ENCODE data around the gene SCN5A. TPM values are rescaled to one million over a fixed set of nuclear protein-coding genes. Genes with fewer than 3 reads are reported as not detected.
A peak's percentile ranks its signal among the peaks of the same experiment; 100 is the strongest.

The SCN5A gene
- total RNA-seq, 1 donor from 2014 or later, result 2.7 TPM

- intact Hi-C loops (cut with DNase I), result no loop called here
- DNase-seq (ENCODE audit: low spot score), result peak; percentile 49
- ATAC-seq, result no peak
Measured at GRCh38 chr3:38586546-38587520, 62.7 kb downstream of the SCN5A start.

DNA sequence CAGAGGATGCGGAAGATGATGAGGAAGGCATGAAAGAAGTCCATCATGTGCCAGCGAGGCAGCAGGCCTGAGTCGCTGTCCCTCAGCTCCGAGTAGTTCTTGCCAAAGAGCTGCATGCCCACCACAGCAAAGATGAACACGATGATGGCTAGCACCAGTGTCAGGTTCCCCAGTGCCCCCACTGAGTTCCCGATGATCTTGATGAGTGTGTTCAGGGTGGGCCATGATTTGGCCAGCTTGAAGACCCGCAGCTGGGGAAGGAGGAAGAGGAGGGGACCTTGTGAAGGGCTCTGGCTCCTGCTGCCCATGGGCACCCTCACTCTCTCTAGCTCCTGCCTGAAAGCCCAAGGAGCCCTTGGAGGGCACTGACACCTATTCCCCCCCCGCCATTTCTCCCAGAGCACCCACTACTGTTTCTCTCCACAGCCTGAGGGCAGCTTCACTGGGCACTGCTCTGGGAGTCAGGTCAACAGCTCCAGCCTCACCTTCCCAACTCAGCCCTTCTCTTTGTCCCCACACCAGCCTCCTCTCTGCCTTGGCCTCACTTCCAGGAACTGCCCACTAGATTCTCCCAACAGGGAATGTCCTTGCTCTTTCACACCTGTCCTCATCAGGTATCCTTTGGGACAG, 63.6 kb downstream of the SCN5A start:
- intact Hi-C loops (cut with DNase I), result no loop called here
- DNase-seq (ENCODE audit: low spot score) (peak; percentile 34), ATAC-seq (no peak)

GRCh38 chr3:38583688-38584087, 65.8 kb downstream of the SCN5A start:
- intact Hi-C loops (cut with DNase I), result no loop called here
- DNase-seq (ENCODE audit: low spot score) (no peak), ATAC-seq (no peak)

- intact Hi-C loops (cut with DNase I), result no loop called here
- DNase-seq (ENCODE audit: low spot score), result peak; percentile 53
- no peak for ATAC-seq
Measured at GRCh38 chr3:38582941-38583645, 66.4 kb downstream of the SCN5A start.

- no peak for ATAC-seq
- DNase-seq (ENCODE audit: low spot score), result no peak
- intact Hi-C loops (cut with DNase I), result no loop called here
Measured at GRCh38 chr3:38582316-38582715, 67.2 kb downstream of the SCN5A start.

DNA sequence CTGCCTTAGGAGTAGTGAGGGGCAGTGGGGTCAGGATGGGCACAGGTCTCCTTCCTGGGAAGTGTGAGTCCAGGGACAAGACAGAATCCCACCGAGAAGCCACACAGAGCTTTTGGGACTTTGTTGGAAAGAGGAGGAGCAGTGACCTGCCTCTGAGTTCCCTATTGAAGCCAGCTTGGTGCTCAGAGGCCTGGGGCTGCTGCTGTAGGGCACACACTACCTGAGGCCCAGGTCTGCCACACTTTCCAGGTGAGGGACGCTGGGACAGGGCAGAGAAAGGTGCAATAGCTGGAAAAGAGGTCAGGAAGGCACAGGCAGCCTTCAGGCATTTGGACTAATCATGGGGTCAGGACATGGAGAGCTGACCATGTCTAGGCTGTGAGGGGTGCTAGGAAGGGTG, 67.7 kb downstream of the SCN5A start:
- ATAC-seq (no peak), DNase-seq (ENCODE audit: low spot score) (peak; percentile 15)
- intact Hi-C loops (cut with DNase I), result no loop called here

DNA sequence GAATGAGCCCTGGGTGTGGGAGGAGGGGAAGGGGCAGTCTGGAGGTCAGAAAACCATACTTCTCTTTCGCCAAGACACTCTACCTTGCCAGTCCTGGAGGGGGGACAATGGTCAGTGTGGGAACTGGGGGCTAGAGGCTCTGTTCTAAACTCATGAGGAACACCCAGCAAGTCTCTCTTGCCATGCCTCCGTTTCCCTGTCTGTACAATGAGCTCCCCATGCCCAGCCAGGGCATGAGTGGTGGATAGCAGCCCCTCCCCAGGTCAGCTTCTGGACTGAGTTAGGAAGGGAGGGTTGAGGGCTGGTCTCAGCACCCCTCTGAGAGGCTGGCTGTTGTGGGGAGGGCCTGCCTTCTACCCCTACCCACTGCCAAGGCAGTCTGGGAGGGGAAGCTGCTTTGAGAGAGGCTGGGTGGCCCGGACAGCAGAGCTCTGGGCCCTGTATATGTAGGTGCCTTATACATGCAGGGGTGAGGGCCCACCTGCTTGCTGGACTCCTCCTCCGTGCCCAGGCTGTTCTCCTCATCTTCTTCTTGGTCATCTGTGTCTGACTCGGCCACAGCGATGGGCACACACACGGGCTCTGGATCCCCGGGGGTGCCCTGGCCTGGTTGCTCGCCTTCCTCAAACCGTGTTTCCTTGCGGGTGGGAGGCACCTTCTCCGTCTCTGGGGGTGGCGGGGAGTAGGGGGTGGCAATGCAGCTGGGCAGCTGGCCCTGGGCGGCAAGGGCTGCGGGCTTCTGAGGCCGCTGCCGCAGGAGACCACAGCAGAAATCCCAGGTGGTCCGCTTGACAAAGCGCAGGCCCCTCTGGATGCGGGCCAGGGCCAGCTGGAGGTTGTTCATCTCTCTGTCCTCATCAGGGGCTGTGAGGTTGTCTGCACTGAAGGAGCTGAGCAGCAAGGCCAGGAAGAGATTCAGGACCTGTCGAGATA, 68.8 kb downstream of the SCN5A start:
- intact Hi-C loops (cut with DNase I), result no loop called here
- DNase-seq (ENCODE audit: low spot score) (peak; percentile 31), ATAC-seq (no peak)

DNA sequence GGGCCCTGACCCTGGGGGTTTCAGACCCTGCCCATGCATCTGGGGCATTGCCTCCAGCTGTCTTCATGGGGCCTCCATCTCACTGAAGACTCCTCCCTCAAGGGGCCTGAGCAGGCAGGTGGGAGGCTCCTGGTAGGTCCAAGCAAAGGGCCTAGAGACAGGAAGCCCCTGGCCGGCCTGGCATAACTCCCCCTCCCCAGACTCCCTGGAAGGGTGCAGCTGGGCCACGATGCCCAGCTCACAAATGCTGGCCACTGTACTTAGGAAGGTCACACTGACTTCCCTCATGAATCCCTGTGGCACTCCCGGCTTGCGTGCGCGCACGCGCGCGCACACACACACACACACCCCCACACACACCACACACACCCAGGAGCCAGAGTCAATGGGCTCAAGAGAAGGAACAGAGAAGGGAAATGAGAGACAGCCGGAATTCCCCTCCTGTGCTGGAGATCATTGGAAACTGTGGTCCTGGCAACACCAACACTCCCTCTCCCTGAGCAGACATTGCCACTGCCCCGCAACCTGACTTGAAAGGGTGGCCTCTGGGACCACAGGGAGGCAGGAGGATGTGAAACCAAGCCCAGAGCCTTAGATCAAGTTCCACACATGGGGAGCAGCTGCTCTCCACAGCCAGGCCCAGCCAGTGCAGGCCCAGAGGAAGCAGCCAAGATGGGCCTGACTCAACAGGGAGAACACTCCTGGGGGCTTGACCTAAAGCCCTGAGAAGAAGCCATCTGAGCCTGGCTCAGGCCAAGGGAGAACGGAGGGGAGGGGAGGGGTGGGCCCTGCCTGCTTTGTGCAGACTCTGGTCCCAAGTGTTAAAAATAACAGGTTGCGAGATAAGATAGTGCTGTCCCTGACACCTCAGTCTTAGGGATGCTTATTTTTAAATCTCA, 69.7 kb downstream of the SCN5A start:
- intact Hi-C loops (cut with DNase I), result no loop called here
- ATAC-seq (peak; percentile 45), DNase-seq (ENCODE audit: low spot score) (peak; percentile 44)

DNA sequence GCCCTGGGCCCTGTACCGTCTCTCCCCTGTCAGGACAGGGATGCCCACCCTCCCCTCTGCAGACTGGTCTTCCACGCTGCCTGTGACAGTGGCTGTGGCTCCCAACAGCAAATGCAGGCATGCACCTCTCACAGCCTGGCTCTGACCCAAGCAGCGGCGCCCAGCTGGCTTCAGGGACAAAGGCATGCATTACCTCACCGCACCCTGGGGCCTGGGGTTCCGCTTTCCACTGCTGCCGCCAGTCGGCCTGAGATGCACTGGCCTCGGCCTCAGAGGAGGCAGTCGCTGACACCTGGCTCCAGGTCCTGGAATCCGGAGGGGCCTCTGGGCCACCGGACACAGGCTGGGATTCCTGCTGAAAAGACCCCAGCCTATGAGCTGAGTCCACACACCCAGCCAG, 70.3 kb downstream of the SCN5A start:
- intact Hi-C loops (cut with DNase I), result no loop called here
- DNase-seq (ENCODE audit: low spot score) (peak; percentile 38), ATAC-seq (no peak)

DNA sequence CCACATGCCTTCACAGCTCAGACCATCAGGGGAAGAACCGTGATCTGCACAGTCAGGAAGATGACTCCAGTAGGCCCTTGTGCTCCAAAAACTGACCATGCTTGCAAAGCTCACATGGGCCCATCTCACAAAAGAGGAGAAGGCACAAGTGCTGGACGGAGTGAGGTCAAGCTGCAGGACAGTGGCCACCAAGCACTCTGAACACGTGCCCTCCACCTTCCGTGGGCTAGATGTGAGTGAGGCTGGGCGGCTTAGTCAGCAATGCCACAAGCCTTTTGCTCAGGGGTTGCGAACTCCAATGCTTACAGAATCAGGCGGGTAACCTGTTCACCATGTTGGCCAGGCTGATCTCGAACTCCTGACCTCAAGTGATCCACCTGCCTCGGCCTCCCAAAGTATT, 70.9 kb downstream of the SCN5A start:
- intact Hi-C loops (cut with DNase I), result no loop called here
- ATAC-seq (no peak), DNase-seq (ENCODE audit: low spot score) (peak; percentile 18)

DNA sequence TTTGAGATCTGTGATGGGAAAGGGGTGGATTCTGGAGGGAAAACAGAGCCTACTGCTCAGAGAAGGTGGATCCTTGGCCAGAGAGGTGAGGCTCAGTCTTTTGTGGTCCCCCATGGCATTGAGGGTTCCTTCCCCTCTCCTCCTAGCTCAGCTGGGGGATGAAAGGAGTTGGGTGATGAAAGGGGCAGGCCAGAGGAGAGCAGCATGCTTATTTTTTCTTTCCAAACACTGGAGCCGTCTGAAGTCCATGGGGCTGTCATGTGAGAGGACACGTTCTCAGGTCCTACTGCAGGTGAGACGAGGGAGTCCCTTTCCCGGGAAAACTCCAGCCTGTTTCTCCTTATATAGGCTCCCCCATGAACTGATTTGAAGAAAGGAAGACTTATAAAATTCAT, 71.4 kb downstream of the SCN5A start:
- ATAC-seq (no peak), DNase-seq (ENCODE audit: low spot score) (no peak)
- intact Hi-C loops (cut with DNase I), result no loop called here

DNA sequence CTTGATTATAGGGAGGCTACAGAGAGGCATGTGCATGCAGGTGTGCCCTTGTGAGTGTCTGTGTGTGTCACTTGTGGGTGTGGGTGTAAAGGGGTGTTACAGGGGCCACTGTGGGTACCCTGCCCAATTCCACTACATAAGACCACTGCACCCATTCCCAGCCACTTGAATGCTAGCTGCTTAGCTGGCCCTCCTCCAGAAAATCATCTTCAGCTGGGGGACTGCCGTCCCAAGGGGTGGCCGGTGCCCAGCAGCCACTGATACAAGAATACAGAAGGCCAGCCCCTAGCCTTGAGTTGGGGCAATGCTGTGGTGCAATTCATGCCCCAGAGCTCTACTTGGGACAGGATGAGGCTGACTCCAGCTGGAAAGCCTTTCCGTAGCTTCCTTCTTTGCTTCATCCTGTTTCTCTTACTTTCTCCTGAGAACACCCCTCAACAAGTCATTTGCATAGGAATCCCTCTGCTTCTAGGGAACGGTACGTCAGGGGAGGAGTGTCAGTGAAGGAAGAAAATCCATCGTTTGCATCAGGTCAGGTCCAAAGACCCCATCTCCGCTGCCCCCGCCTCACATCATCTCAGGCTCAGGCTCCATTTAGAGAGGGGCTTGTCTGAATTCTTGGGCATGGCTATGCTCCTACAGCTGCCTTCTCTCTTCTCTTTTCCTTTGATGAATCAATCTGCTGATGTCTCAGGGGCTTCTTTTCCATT, 72.0 kb downstream of the SCN5A start:
- intact Hi-C loops (cut with DNase I), result no loop called here
- DNase-seq (ENCODE audit: low spot score) (no peak), ATAC-seq (no peak)

DNA sequence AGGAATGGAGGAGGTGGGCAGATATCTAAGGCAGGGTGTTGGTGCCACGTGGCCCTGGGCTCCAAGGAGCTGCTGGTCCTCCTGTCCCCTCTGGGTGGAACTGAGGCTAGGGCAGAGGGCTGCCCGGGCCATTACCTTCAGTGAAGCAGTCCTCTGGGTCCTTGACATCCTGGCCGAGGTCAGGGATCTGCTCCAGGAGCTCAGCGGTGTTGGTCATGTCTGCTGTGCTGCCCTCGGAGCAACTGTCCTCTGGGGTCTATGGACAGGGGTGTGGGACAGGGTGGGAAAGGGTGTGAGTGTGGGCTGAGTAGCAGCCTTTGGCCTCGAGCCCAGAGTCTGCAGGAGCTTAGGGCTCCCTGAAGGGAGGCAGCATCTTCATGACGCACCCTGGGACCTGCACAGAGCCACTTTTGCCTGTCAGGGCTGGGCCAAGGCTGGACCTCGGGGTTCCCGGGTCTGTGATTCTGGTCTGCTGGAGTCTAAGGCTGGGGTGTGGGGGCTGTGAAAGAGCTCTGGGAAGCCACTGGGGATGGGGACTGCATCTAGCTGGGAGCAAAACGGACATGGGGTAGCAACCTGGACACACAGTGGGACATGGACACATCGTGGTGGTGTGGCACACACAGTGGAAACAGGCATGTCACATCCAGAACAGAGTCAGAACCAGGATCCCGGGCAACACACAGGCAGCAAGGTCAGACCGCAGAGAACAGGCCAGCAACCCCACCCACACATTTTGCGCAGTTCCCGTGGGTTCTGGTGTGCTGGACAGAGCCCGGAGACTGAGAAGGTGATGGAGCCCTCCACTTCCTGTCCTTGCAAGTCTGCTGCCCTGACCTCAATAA, 72.7 kb downstream of the SCN5A start:
- intact Hi-C loops (cut with DNase I), result no loop called here
- ATAC-seq (no peak), DNase-seq (ENCODE audit: low spot score) (peak; percentile 27)

GRCh38 chr3:38576131-38576525, 73.4 kb downstream of the SCN5A start:
- ATAC-seq, result no peak
- DNase-seq (ENCODE audit: low spot score), result no peak
- intact Hi-C loops (cut with DNase I), result no loop called here

DNA sequence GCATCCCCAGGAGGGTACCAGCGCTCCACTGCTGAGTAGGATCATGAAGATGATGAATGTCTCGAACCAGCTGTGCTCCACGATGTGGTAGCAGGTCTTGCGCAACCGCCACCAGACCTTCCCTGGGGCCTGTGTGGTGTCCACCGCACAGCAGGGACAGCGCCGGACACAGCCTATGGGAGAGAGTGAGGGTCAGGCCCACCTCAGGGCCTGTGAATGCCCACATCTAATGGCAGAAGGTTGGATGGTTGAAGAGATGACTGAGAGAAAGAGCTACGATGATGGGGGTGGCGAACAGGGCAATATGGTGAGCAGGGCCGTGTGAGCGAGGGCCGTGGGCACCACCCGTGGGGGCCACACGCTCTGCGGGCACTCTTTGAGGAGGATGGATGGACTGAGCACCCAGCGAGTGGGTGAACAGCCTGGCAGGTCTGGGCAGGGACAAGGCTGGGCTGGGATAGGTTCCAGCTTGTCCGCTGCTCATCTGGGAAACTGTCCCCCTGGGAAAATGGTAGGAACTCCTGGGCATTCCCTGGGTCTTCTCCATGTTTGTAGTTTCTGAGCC, 74.1 kb downstream of the SCN5A start:
- ATAC-seq (no peak), DNase-seq (ENCODE audit: low spot score) (peak; percentile 45)
- intact Hi-C loops (cut with DNase I), result no loop called here

Data from sciatic nerve (tissue), 2 donors.